Endodermal cell (in vitro differentiated cells): ENCODE data around the gene NACC2. TPM values are rescaled to one million over a fixed set of nuclear protein-coding genes. Genes with fewer than 3 reads are reported as not detected.

ENCODE experiments used
- DNase-seq: peaks from one replicate; pipeline ENCODE4 v3.0.0-alpha.2; 2017
- H3K27ac ChIP-seq: 2 replicates; pipeline ENCODE4 v1.5.1; 2013; ENCODE audit warnings: mild to moderate bottlenecking, low read depth, low read length, moderate library complexity
- H3K27me3 ChIP-seq: 2 replicates; pipeline ENCODE4 v1.6.1; 2013; ENCODE audit warnings: mild to moderate bottlenecking, low read length, moderate library complexity; ENCODE audit not compliant: insufficient read depth, control insufficient read depth, poor library complexity, severe bottlenecking
- H3K36me3 ChIP-seq: 2 replicates; pipeline ENCODE4 v1.7.0; 2013; ENCODE audit warnings: mild to moderate bottlenecking, low read length, moderate library complexity; ENCODE audit not compliant: control insufficient read depth, insufficient read depth
- H3K4me1 ChIP-seq: one replicate; pipeline ENCODE4 v1.7.0; 2013; ENCODE audit warnings: low read length; ENCODE audit not compliant: control insufficient read depth, insufficient read depth
- H3K4me3 ChIP-seq: 2 replicates; pipeline ENCODE4 v1.5.1; 2013; ENCODE audit warnings: mild to moderate bottlenecking, low read length, moderate library complexity
- H3K9ac ChIP-seq: 2 replicates; pipeline ENCODE4 v1.6.1; 2013; ENCODE audit warnings: mild to moderate bottlenecking, low read length, moderate library complexity; ENCODE audit not compliant: poor library complexity, severe bottlenecking; ENCODE audit errors: extremely low read depth
- H3K9me3 ChIP-seq: 2 replicates; pipeline ENCODE4 v1.6.1; 2013; ENCODE audit warnings: mild to moderate bottlenecking, low read length, moderate library complexity; ENCODE audit not compliant: control insufficient read depth
- H3K27ac Mint-ChIP-seq: 2 replicates; pipeline ENCODE4 v1.8.0; 2020; ENCODE audit warnings: mixed read lengths
- H3K27me3 Mint-ChIP-seq: 2 replicates; pipeline ENCODE4 v1.8.0; 2021; ENCODE audit warnings: mild to moderate bottlenecking, mixed read lengths; ENCODE audit not compliant: insufficient read depth
- H3K36me3 Mint-ChIP-seq: 2 replicates; pipeline ENCODE4 v1.8.0; 2020; ENCODE audit warnings: low read depth, mixed read lengths
- H3K4me1 Mint-ChIP-seq: 2 replicates; pipeline ENCODE4 v1.8.0; 2020; ENCODE audit warnings: mixed read lengths
- H3K4me3 Mint-ChIP-seq: 2 replicates; pipeline ENCODE4 v1.8.0; 2020; ENCODE audit warnings: mild to moderate bottlenecking, moderate library complexity, mixed read lengths
- H3K9me3 Mint-ChIP-seq: 2 replicates; pipeline ENCODE4 v1.8.0; 2020; ENCODE audit warnings: mild to moderate bottlenecking, mixed read lengths
- CTCF ChIP-seq: fragments of 200-600 bp; sonication (generic); conservative IDR thresholded peaks from 2 replicates; pipeline ENCODE4 v1.5.0; 2021; ENCODE audit warnings: antibody characterized with exemption, mild to moderate bottlenecking
- WGBS, 2 experiments: methylation state at CpG; one replicate each; pipeline versions ENCODE4 v1.1.5 to v1.1.7; 2013; ENCODE audit warnings: missing lambda C conversion rate in 2 of 2, mixed read lengths in 1 of 2; ENCODE audit not compliant: insufficient coverage in 1 of 2, insufficient read length in 1 of 2; 5-methylcytosine and 5-hydroxymethylcytosine counted together
- total RNA-seq, 2 donors: library from RNA; stranded (reverse); fragmentation: NEBNext Ultra II Directional in 1 of 2; extraction: Animal tissue kit (Norgen Biotek cat#: 25700) in 1 of 2; gene quantifications; 2 replicates in 1 of 2; 3 replicates in 1 of 2; pipeline ENCODE4 v1.2.1, GENCODE V29; 2021

Gene NACC2
- total RNA-seq, 2 donors from 2014 or later = 12.4 to 16.7 TPM

GRCh38 chr9:136115641-136116359 is 20.7 kb upstream of the NACC2 start:
- H3K27me3 ChIP-seq = no peaks in the 10 kb centered on the region
- H3K9ac ChIP-seq = no peak overlapping the region
- H3K9me3 ChIP-seq = no peaks in the 10 kb centered on the region
- Mint-ChIP-seq H3K4me3 (no peak overlapping the region), H3K4me1 (no peaks in the 10 kb centered on the region), H3K9me3 (no peaks in the 10 kb centered on the region), H3K27me3 (no peaks in the 10 kb centered on the region), H3K36me3 (peaks cover 14% of the 10 kb centered on the region), H3K27ac (no peak overlapping the region)
- peaks cover 7% of the 10 kb centered on the region for H3K36me3 ChIP-seq
- H3K27ac ChIP-seq = no peak overlapping the region
- no peak overlapping the region for H3K4me3 ChIP-seq
- no peak for DNase-seq
- no peak for TF ChIP-seq CTCF
- H3K4me1 ChIP-seq = peaks cover 3% of the 10 kb centered on the region
- WGBS, 2 experiments = 94% methylated on average over 16 to 22 of the region's 22 CpGs

- H3K27ac Mint-ChIP-seq = no peak overlapping the region
- no peaks in the 10 kb centered on the region for H3K9me3 Mint-ChIP-seq
- peaks cover 4% of the 10 kb centered on the region for H3K27me3 Mint-ChIP-seq
- DNase-seq = no peak
- H3K36me3 Mint-ChIP-seq = peaks cover 14% of the 10 kb centered on the region
- 94 to 96% methylated on average over 10 to 13 of the region's 13 CpGs for WGBS, 2 experiments
- no peaks in the 10 kb centered on the region for H3K9me3 ChIP-seq
- H3K27me3 ChIP-seq = no peaks in the 10 kb centered on the region
- H3K4me1 Mint-ChIP-seq = no peaks in the 10 kb centered on the region
- H3K27ac ChIP-seq = no peak overlapping the region
- peaks cover 3% of the 10 kb centered on the region for H3K4me1 ChIP-seq
- no peak for TF ChIP-seq CTCF
- no peak overlapping the region for H3K9ac ChIP-seq
- H3K4me3 Mint-ChIP-seq = no peak overlapping the region
- peaks cover 7% of the 10 kb centered on the region for H3K36me3 ChIP-seq
- no peak overlapping the region for H3K4me3 ChIP-seq
These were observed 20.1 kb upstream of the NACC2 start for GRCh38 chr9:136115206-136115605.

GRCh38 chr9:136114610-136115009 is 19.5 kb upstream of the NACC2 start:
- peaks cover 14% of the 10 kb centered on the region for H3K36me3 Mint-ChIP-seq
- peaks cover 7% of the 10 kb centered on the region for H3K27me3 Mint-ChIP-seq
- no peak overlapping the region for H3K4me3 Mint-ChIP-seq
- 92 to 94% methylated on average over 14 to 18 of the region's 18 CpGs for WGBS, 2 experiments
- H3K27ac Mint-ChIP-seq = no peak overlapping the region
- no peak for TF ChIP-seq CTCF
- Histone ChIP-seq H3K4me1 (no peaks in the 10 kb centered on the region), H3K27me3 (no peaks in the 10 kb centered on the region), H3K9me3 (no peaks in the 10 kb centered on the region), H3K4me3 (no peak overlapping the region), H3K9ac (no peak overlapping the region), H3K36me3 (peaks cover 7% of the 10 kb centered on the region), H3K27ac (no peak overlapping the region)
- peaks cover 2% of the 10 kb centered on the region for H3K4me1 Mint-ChIP-seq
- no peaks in the 10 kb centered on the region for H3K9me3 Mint-ChIP-seq
- no peak for DNase-seq
